ENCODE data around the gene ISM2. TPM values are rescaled to one million over a fixed set of nuclear protein-coding genes. Genes with fewer than 3 reads are reported as not detected.

Gene ISM2
- total and polyA plus RNA-seq, 9 of the 15 experiments (the other 6 are each of a cell fraction or from before 2014, with no cell fraction given): 0.08 to 0.11 TPM; not detected in 7

GRCh38 chr14:77526266-77526665 lies 27.6 kb upstream of the ISM2 start (continued):
- no peak for TF ChIP-seq MGA (IDR thresholded peaks at IDR 0.05)
- TF ChIP-seq POLR2H (tag; IDR thresholded peaks at IDR 0.05; ENCODE audit: low read depth): no peak
